MM.1S (cell line): Measurements from ENCODE around the gene HNRNPA1.

ENCODE experiments used
- DNase-seq: peaks from one replicate; pipeline ENCODE4 v3.0.0-alpha.2; 2015
- H2AFZ ChIP-seq: fragments of 300-600 bp; sonication (generic); 2 replicates; pipeline ENCODE4 v1.6.0; 2016; ENCODE audit warnings: antibody characterized with exemption, low read length
- H3F3A ChIP-seq: fragments of 300-600 bp; sonication (generic); 2 replicates; pipeline ENCODE4 v1.6.1; 2016; ENCODE audit warnings: mild to moderate bottlenecking, antibody characterized with exemption, low read length, moderate library complexity, mixed read lengths; ENCODE audit not compliant: insufficient read depth
- H3K27ac ChIP-seq: fragments of 300-600 bp; sonication (generic); 2 replicates; pipeline ENCODE4 v1.5.1; 2016; ENCODE audit warnings: mild to moderate bottlenecking, low read length
- H3K27me3 ChIP-seq: fragments of 300-600 bp; sonication (generic); replicated peaks from 2 replicates; pipeline ENCODE4 v1.6.0; 2016; ENCODE audit warnings: low read length; ENCODE audit not compliant: insufficient read depth
- H3K36me3 ChIP-seq: fragments of 300-600 bp; sonication (generic); replicated peaks from 2 replicates; pipeline ENCODE4 v1.6.1; 2016; ENCODE audit warnings: mild to moderate bottlenecking, low read length, mixed read lengths; ENCODE audit not compliant: insufficient read depth
- H3K4me1 ChIP-seq: fragments of 300-600 bp; sonication (generic); 2 replicates; pipeline ENCODE4 v1.6.1; 2016; ENCODE audit warnings: low read length, mixed read lengths
- H3K4me2 ChIP-seq: fragments of 300-600 bp; sonication (generic); 2 replicates; pipeline ENCODE4 v1.6.0; 2016; ENCODE audit warnings: low read depth, low read length
- H3K4me3 ChIP-seq: fragments of 300-600 bp; sonication (generic); 2 replicates; pipeline ENCODE4 v1.5.1; 2016; ENCODE audit warnings: low read length, mixed read lengths
- H3K79me2 ChIP-seq: fragments of 300-600 bp; sonication (generic); 2 replicates; pipeline ENCODE4 v1.6.1; 2016; ENCODE audit warnings: mixed run types, low read length, mixed read lengths
- H3K9ac ChIP-seq: fragments of 300-600 bp; sonication (generic); 2 replicates; pipeline ENCODE4 v1.6.1; 2016; ENCODE audit warnings: low read length, mixed read lengths
- H3K9me2 ChIP-seq: fragments of 300-600 bp; sonication (generic); replicated peaks from 2 replicates; pipeline ENCODE4 v1.6.1; 2016; ENCODE audit warnings: mild to moderate bottlenecking, low read length, mixed read lengths; ENCODE audit not compliant: insufficient read depth
- H3K9me3 ChIP-seq: fragments of 300-600 bp; sonication (generic); replicated peaks from 2 replicates; pipeline ENCODE4 v1.6.1; 2016; ENCODE audit warnings: mild to moderate bottlenecking, low read length, mixed read lengths; ENCODE audit not compliant: insufficient read depth
- H4K20me1 ChIP-seq: fragments of 300-600 bp; sonication (generic); 2 replicates; pipeline ENCODE4 v1.6.1; 2016; ENCODE audit warnings: mild to moderate bottlenecking, low read length, moderate library complexity, mixed read lengths; ENCODE audit not compliant: insufficient read depth
- EZH2 ChIP-seq: fragments of 300-600 bp; sonication (generic); optimal IDR thresholded peaks from 2 replicates; pipeline ENCODE3; 2017; ENCODE audit warnings: low read depth, mild to moderate bottlenecking, antibody characterized with exemption, low read length, mixed read lengths
- EZH2phosphoT487 ChIP-seq: fragments of 300-600 bp; sonication (generic); IDR thresholded peaks from 2 replicates; pipeline ENCODE4 v1.6.1; 2018; ENCODE audit warnings: antibody characterized with exemption, low read length
- TF ChIP-seq, protein P1 (sequence below): fragments of 300-600 bp; sonication (generic); IDR thresholded peaks from 2 replicates; pipeline ENCODE4 v1.5.1; 2016; ENCODE audit warnings: antibody characterized with exemption, low read length, mixed read lengths

HNRNPA1 gene

GRCh38 chr12:54300225-54300731 lies 19.8 kb downstream of the HNRNPA1 start:
- no peaks in the 10 kb centered on the region for H3K79me2 ChIP-seq
- no peak overlapping the region for H3K9ac ChIP-seq
- H3K4me2 ChIP-seq, result peak overlapping the region; percentile 50
- no peak overlapping the region for H3K27ac ChIP-seq
- no peaks in the 10 kb centered on the region for H3K9me3 ChIP-seq
- H3K36me3 ChIP-seq, result no peaks in the 10 kb centered on the region
- no peak overlapping the region for H2AFZ ChIP-seq
- H4K20me1 ChIP-seq, result no peaks in the 10 kb centered on the region
- H3K4me1 ChIP-seq, result peaks cover 4% of the 10 kb centered on the region; the same call in 1 of the 2 replicates
- TF ChIP-seq, protein P1, sequence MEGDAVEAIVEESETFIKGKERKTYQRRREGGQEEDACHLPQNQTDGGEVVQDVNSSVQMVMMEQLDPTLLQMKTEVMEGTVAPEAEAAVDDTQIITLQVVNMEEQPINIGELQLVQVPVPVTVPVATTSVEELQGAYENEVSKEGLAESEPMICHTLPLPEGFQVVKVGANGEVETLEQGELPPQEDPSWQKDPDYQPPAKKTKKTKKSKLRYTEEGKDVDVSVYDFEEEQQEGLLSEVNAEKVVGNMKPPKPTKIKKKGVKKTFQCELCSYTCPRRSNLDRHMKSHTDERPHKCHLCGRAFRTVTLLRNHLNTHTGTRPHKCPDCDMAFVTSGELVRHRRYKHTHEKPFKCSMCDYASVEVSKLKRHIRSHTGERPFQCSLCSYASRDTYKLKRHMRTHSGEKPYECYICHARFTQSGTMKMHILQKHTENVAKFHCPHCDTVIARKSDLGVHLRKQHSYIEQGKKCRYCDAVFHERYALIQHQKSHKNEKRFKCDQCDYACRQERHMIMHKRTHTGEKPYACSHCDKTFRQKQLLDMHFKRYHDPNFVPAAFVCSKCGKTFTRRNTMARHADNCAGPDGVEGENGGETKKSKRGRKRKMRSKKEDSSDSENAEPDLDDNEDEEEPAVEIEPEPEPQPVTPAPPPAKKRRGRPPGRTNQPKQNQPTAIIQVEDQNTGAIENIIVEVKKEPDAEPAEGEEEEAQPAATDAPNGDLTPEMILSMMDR, result no peak
- peaks cover 55% of the 10 kb centered on the region for H3K27me3 ChIP-seq
- H3K4me3 ChIP-seq, result no peak overlapping the region
- no peaks in the 10 kb centered on the region for H3K9me2 ChIP-seq
- no peaks in the 10 kb centered on the region for H3F3A ChIP-seq
- DNase-seq, result no peak

- peak; percentile 37 for DNase-seq
- no peaks in the 10 kb centered on the region for H3K9me3 ChIP-seq
- no peak within 1 kb of the TSS for H3K27ac ChIP-seq
- no peaks in the 10 kb centered on the region for H3K9me2 ChIP-seq
- H3K4me2 ChIP-seq, result peak within 1 kb of the TSS; percentile 50
- H4K20me1 ChIP-seq, result no peaks in the 10 kb centered on the region
- H3K4me1 ChIP-seq, result peaks cover 4% of the 10 kb centered on the region; the same call in 1 of the 2 replicates
- H3K27me3 ChIP-seq, result peaks cover 49% of the 10 kb centered on the region
- no peaks in the 10 kb centered on the region for H3K79me2 ChIP-seq
- TF ChIP-seq EZH2phosphoT487, result no peak
- TF ChIP-seq, protein P1, result no peak
- no peak for TF ChIP-seq EZH2
- no peak within 1 kb of the TSS for H3K4me3 ChIP-seq
- H3K36me3 ChIP-seq, result no peaks in the 10 kb centered on the region
- no peak within 1 kb of the TSS for H3K9ac ChIP-seq
- no peaks in the 10 kb centered on the region for H3F3A ChIP-seq
- H2AFZ ChIP-seq, result 0 out of 2 replicates have a peak within 1 kb of the TSS, but pooled peaks have one; percentile 36
Measured at GRCh38 chr12:54300732-54301427, 20.4 kb downstream of the HNRNPA1 start, which contains the start of gene NFE2. Gene NFE2 (minus strand): TSS chr12:54301015. CDS start chr12:54295248, 5,767 bp downstream.

- H4K20me1 ChIP-seq, result no peaks in the 10 kb centered on the region
- no peaks in the 10 kb centered on the region for H3K79me2 ChIP-seq
- no peaks in the 10 kb centered on the region for H3K9me3 ChIP-seq
- no peaks in the 10 kb centered on the region for H3K36me3 ChIP-seq
- H3K27me3 ChIP-seq, result peaks cover 49% of the 10 kb centered on the region
- H3K9ac ChIP-seq, result no peak overlapping the region
- H3K9me2 ChIP-seq, result no peaks in the 10 kb centered on the region
- no peak overlapping the region for H2AFZ ChIP-seq
- no peak overlapping the region for H3K27ac ChIP-seq
- no peak for DNase-seq
- peaks cover 4% of the 10 kb centered on the region; the same call in 1 of the 2 replicates for H3K4me1 ChIP-seq
- H3F3A ChIP-seq, result no peaks in the 10 kb centered on the region
- TF ChIP-seq EZH2 (no peak), EZH2phosphoT487 (no peak)
- TF ChIP-seq, protein P1, result no peak
- no peak overlapping the region for H3K4me3 ChIP-seq
- H3K4me2 ChIP-seq, result peak overlapping the region; percentile 50; the same call in 1 of the 2 replicates
Measured at GRCh38 chr12:54301428-54302048, 21.0 kb downstream of the HNRNPA1 start.
